A549 (cell line): ENCODE measurements around the gene KRT3. TPM values are rescaled to one million over a fixed set of nuclear protein-coding genes. Genes with fewer than 3 reads are reported as not detected.

Experiments used
- ATAC-seq, 2 experiments: fragments of 200-7000 bp in 1 of 2; fragments of >200 bp in 1 of 2; cut with Nextera tagmentation in 1 of 2; cut with Tn5 transposase in 1 of 2; 3 replicates each; pipeline versions ENCODE4 v1.8.0 to v1.9.1; 2018 to 2020; ENCODE audit warnings: mild to moderate bottlenecking in 1 of 2, moderate library complexity in 1 of 2
- CTCF ChIA-PET: fragments of 300-600 bp; sonication (Branson Sonifier 250); formaldehyde crosslinking; extraction: SDS; loops from one replicate; lab custom pipeline; 2021; ENCODE audit warnings: antibody characterized with exemption, inconsistent platforms; lab: Yijun Ruan, JAX
- POLR2A ChIA-PET: fragments of 350-600 bp; formaldehyde crosslinking; extraction: SDS; loops from one replicate; lab custom pipeline; 2021; ENCODE audit warnings: antibody characterized with exemption, inconsistent platforms; lab: Yijun Ruan, JAX
- DNase-seq, 2 experiments: peaks; one replicate each; pipeline versions ENCODE4 v3.0.0 to v3.0.0-alpha.2; 2011 to 2016; ENCODE audit warnings: low read depth in 1 of 2, low spot score in 1 of 2
- FAIRE-seq: peaks from 2 replicates; lab custom pipeline; 2011; peaks lifted over from hg19 to GRCh38; lab: Jason Lieb, UNC
- H3K27ac ChIP-seq, 2 experiments: fragments of >200 bp; sonication (Bioruptor Twin); formaldehyde crosslinking; 3 replicates each; pipeline ENCODE4 v1.5.1; 2016 to 2017
- H3K4me1 ChIP-seq: fragments of >200 bp; sonication (Bioruptor Twin); formaldehyde crosslinking; 3 replicates; pipeline ENCODE4 v1.6.1; 2016
- H3K4me2 ChIP-seq: fragments of >200 bp; sonication (Bioruptor Twin); formaldehyde crosslinking; 3 replicates; pipeline ENCODE4 v1.6.1; 2016
- H3K4me3 ChIP-seq: fragments of >200 bp; sonication (Bioruptor Twin); formaldehyde crosslinking; 3 replicates; pipeline ENCODE4 v1.5.1; 2016
- H3K9me3 ChIP-seq: fragments of >200 bp; sonication (Bioruptor Twin); formaldehyde crosslinking; 3 replicates; pipeline ENCODE4 v1.6.1; 2016
- ATOH8 ChIP-seq: fragments of 250-450 bp; sonication (Bioruptor Pico); IDR thresholded peaks from 2 replicates; pipeline ENCODE4 v1.5.0; 2020; ENCODE audit warnings: low read depth, mild to moderate bottlenecking, moderate library complexity
- BHLHE40 ChIP-seq: IDR thresholded peaks from 2 replicates; pipeline ENCODE4 v1.6.1; 2012; ENCODE audit warnings: low read depth, low read length, inconsistent platforms
- CBX8 ChIP-seq: fragments of 200-600 bp; sonication (generic); IDR thresholded peaks from 2 replicates; pipeline ENCODE4 v1.6.1; 2016
- CEBPB ChIP-seq, 2 experiments: fragments of >200 bp in 1 of 2; sonication (Bioruptor Twin) in 1 of 2; formaldehyde crosslinking in 1 of 2; IDR thresholded peaks; 2 replicates each; pipeline ENCODE4 v1.6.1; 2012 to 2016
- CTCF ChIP-seq: fragments of >200 bp; sonication (Bioruptor Twin); formaldehyde crosslinking; IDR thresholded peaks from 3 replicates; pipeline ENCODE4 v1.5.1; 2016
- E2F6 ChIP-seq: IDR thresholded peaks from 2 replicates; pipeline ENCODE4 v1.6.1; 2012; ENCODE audit warnings: low read depth, borderline replicate concordance
- ELK1 ChIP-seq: fragments of 150-350 bp; IDR thresholded peaks from 2 replicates; pipeline ENCODE4 v1.6.1; 2014; ENCODE audit warnings: low read depth, mild to moderate bottlenecking, low read length
- ESRRA ChIP-seq: fragments of 150-350 bp; IDR thresholded peaks from 2 replicates; pipeline ENCODE4 v1.6.1; 2014; ENCODE audit warnings: mild to moderate bottlenecking, low read length, borderline replicate concordance
- FOSL2 ChIP-seq, 2 experiments: fragments of 450-650 bp in 1 of 2; fragments of >200 bp in 1 of 2; sonication (Bioruptor Twin) in 1 of 2; formaldehyde crosslinking; IDR thresholded peaks; 2 replicates each; pipeline versions ENCODE4 v1.5.0 to v1.6.1; 2016 to 2020; ENCODE audit warnings: mild to moderate bottlenecking in 1 of 2, moderate library complexity in 1 of 2
- KDM1A ChIP-seq: fragments of 200-600 bp; sonication (generic); IDR thresholded peaks from 2 replicates; pipeline ENCODE4 v1.6.1; 2016; ENCODE audit warnings: low read depth, mild to moderate bottlenecking
- KDM5A ChIP-seq: fragments of 200-600 bp; sonication (generic); IDR thresholded peaks from 2 replicates; pipeline ENCODE4 v1.6.1; 2016; ENCODE audit warnings: antibody characterized with exemption, mild to moderate bottlenecking
- PBX3 ChIP-seq: IDR thresholded peaks from 2 replicates; pipeline ENCODE4 v1.6.1; 2012
- REST ChIP-seq: fragments of 200-600 bp; sonication (generic); IDR thresholded peaks from 2 replicates; pipeline ENCODE4 v1.6.1; 2016; ENCODE audit warnings: antibody characterized with exemption, mild to moderate bottlenecking, moderate library complexity
- RFX5 ChIP-seq: fragments of 450-650 bp; IDR thresholded peaks from 2 replicates; pipeline ENCODE4 v1.7.1; 2014; ENCODE audit warnings: antibody characterized with exemption, mild to moderate bottlenecking, moderate library complexity
- SMC3 ChIP-seq: fragments of >200 bp; sonication (Bioruptor Twin); formaldehyde crosslinking; IDR thresholded peaks from 3 replicates; pipeline ENCODE4 v1.6.1; 2018; ENCODE audit warnings: inconsistent platforms
- TFCP2L1 ChIP-seq: fragments of 250-450 bp; sonication (Bioruptor Pico); IDR thresholded peaks from 2 replicates; pipeline ENCODE4 v1.5.0; 2021; ENCODE audit warnings: mild to moderate bottlenecking
- ZNF302 ChIP-seq: fragments of 250-450 bp; sonication (Bioruptor Pico); IDR thresholded peaks from 2 replicates; pipeline ENCODE4 v1.9.0; 2021; ENCODE audit warnings: inconsistent platforms, mild to moderate bottlenecking, moderate library complexity
- WGBS: methylation state at CpG from one replicate; pipeline ENCODE4 v1.1.6; 2017; ENCODE audit errors: missing lambda C conversion rate; 5-methylcytosine and 5-hydroxymethylcytosine counted together
- polyA plus RNA-seq, 4 experiments: library from polyadenylated mRNA; depleted of rRNA in 3 of 4; stranded (reverse); fragments of >200 nt; fragmentation: RNase III in 1 of 4; extraction: RNeasy Plus Mini Kit Qiagen cat#74134 plus additional on column Dnase treatment in 1 of 4; gene quantifications; 2 replicates in 3 of 4; 3 replicates in 1 of 4; pipeline ENCODE4 v1.2.3, GENCODE V29; 2011 to 2017

Gene KRT3
- polyA plus RNA-seq, 2 of the 4 experiments (the other 2 are of a cell fraction): 0.04 to 0.06 TPM

GRCh38 chr12:52809166-52809565 is 13.2 kb upstream of the KRT3 start:
- TF ChIP-seq FOSL2 (IDR thresholded peaks at IDR 0.05) (no peak), FOSL2 (CRISPR knock-in tag; IDR thresholded peaks at IDR 0.05) (no peak), E2F6 (no peak), CTCF (no peak), CEBPB (IDR thresholded peaks at IDR 0.05) (no peak), KDM1A (no peak), REST (no peak), BHLHE40 (no peak), TFCP2L1 (CRISPR knock-in tag) (no peak), ATOH8 (CRISPR knock-in tag) (no peak), ZNF302 (CRISPR knock-in tag) (no peak), CBX8 (no peak), KDM5A (no peak), RFX5 (no peak), SMC3 (no peak), ESRRA (no peak), PBX3 (no peak), ELK1 (no peak)
- Histone ChIP-seq H3K9me3 (no peaks in the 10 kb centered on the region), H3K4me2 (no peak overlapping the region), H3K4me3 (no peak overlapping the region), H3K4me1 (peaks cover 22% of the 10 kb centered on the region), H3K27ac (no peak overlapping the region)
- ChIA-PET POLR2A (no interaction called here), CTCF (interaction anchor here (0.6 to 1.7 kb wide), 2 partner anchors 8 to 59 kb away, joined by 4 read pairs; no protein-coding TSS in a partner anchor)
- DNase-seq (no peak), FAIRE-seq (no peak), ATAC-seq (no peak)
- WGBS: 79% methylated on average over 7 of the region's 7 CpGs
